Stimulated activated CD8-positive, alpha-beta memory T cell treated with anti-CD3 and anti-CD28 coated beads, Interleukin-4, amount 100 ng/mL, for 48 hours (primary cell): ENCODE results near the gene CDH4.
A peak's percentile ranks its signal among the peaks of the same experiment; 100 is the strongest.

ENCODE experiments used
- DNase-seq: peaks from one replicate; pipeline ENCODE4 v3.0.0-alpha.2; 2020

The CDH4 gene

DNA sequence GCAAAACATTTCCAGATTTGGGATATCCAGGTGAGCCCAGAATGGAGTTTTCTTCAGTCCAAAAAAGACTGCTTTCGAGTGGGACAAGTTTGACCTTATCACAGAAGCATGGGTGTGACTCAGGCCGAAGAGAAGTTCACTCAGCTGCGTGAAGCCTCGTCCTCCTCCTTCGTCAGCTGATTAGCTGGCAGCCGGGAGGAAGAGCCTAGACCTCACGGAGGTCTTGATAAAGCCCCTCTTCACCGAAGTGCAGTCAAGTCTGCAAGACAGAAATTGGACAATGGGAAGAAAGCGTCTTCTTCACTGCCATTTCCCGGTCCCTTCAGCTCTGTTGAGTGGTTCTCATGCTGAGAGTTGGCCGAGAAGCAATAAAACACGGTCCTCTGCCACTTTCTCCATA lies 449.7 kb downstream of the CDH4 start:
- no peak for DNase-seq

GRCh38 chr20:61702246-61702645 lies 450.2 kb downstream of the CDH4 start:
- DNase-seq, result no peak

DNA sequence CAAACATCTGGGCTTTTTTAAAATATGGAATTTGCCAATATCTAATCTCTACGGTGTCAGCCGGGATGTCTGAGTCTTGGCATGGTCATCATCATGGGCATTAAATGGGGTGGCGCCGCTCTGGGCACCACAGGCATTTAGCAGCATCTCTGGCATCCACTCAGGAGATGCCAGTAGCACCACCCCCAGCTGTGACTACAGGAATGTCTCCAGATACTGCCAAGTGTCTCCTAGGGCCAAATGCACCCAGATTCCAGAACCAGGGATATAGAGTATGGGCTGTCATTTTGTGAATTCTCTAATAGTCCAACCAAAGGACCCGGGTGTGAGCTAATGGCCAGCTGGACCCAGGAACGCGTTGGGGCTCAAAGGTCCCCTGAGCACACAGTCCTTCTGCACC lies 452.6 kb downstream of the CDH4 start:
- no peak for DNase-seq

GRCh38 chr20:61705386-61706258 lies 453.6 kb downstream of the CDH4 start:
- DNase-seq, result no peak

- DNase-seq, result no peak
These were observed 454.3 kb downstream of the CDH4 start for GRCh38 chr20:61706259-61706961.

- no peak for DNase-seq
These were observed 456.8 kb downstream of the CDH4 start for GRCh38 chr20:61708891-61709290.

DNA sequence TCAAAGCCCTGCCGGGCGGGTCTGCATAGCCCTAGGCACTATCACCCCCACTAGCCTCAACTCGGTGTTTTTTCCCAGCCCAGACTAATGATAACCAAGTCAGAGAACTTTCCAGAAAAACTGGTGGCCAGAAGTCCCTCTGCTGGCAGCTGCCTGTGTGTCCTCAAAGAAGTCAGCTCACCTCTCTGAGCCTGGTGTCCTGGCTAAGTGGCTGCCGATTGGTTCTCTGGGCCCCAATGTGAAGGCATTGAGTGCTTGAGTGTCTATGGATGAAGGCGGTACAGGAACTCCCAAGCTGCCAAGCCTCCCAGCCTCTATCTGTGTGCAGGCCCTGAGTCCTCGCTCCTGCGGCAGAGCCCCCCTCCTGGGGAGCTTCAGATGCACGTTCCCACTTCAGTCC lies 458.0 kb downstream of the CDH4 start:
- no peak for DNase-seq

DNA sequence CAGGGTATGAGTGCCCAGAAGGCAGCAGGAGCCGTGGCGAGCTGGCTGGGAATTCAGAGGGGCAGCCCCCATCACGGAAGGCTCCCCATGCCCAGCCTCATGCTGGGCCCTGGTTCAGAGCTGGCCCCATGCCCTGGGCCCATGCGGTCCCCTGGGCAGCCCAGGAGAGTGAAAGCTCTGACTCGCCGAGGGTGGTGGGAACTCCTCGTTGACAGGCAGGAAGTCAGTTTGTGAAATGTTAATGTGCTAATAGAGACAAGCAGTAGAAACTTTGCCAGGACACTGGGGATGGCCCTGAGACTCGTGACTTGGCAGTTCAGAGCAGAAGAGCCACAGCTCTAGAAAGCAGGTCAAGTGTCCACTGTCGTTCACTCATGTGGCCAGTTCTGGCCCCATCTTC lies 460.6 kb downstream of the CDH4 start:
- DNase-seq, result no peak

DNA sequence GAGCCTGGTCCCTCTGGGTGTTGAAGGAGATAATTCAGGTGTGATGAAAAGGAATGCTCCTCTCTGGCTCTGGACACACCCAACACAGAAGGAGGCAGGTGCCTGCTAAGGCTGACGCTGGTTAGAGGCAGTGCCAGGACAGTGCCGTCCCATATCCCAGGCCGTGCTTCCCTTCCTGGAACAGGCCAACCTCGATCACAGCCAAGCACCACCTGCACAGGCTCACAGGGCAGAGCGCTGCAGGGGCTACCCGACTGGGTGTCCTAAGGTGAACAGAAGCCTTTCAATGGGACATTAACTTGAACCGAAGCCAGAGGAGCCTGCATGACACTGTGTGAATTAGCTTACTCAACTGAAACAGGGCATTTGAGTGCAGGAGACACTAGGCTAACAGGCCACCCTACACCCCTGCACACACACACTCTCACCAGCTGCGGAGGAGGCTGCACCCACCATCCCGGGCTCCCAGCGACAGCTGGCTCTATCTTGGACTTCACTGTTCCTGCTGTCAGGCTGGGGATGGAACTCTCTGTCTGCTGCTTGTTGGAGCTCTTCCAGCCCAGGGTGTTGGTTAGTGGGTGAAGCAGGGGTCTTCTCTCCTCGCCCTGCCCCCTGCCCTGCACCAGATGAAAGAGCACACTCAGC lies 466.4 kb downstream of the CDH4 start:
- peak; percentile 23 for DNase-seq

- DNase-seq, result peak; percentile 56
These were observed 467.8 kb downstream of the CDH4 start for GRCh38 chr20:61719691-61720347.

DNA sequence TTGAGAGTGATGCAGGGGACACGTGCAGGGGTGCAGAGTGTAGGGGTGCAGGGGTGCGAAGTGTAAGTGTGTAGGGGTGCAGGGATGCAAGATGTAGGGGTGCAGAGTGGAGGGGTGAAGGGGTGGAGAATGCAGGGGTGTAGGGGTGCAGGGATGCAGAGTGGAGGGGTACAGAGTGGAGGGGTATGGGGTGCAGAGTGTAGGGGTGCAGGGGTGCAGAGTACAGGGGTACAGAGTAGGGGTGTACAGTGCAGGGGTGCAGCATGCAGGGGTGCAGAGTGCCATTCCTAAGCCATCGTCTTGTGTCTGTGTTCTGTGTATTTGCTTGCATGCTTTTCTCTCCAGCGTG lies 468.3 kb downstream of the CDH4 start:
- DNase-seq, result no peak

DNA sequence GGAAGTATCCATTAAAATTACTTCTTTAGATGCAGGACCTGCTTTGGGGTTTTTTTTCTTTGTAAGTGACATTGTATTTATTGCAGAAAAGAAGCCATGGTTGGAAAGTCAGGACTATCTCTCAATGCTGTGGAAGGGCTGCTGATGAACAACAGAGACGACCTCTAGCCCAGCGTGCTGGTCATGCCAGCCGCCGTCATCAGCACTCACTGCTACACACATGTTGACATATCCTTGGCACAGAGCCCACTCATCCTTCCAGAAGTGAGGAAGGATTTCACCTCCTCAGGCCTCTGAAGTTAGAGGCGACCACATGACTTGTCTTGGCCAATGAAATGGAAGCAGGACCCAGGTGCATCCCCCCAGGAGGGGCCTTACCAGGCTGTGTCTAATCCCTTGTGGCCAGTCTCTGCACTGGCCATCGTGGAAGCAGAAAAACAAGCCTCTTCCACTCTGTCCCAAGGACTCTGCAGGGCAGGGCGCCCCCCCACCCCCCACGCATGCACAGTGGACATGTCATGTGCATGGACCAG lies 470.2 kb downstream of the CDH4 start:
- DNase-seq, result no peak

DNA sequence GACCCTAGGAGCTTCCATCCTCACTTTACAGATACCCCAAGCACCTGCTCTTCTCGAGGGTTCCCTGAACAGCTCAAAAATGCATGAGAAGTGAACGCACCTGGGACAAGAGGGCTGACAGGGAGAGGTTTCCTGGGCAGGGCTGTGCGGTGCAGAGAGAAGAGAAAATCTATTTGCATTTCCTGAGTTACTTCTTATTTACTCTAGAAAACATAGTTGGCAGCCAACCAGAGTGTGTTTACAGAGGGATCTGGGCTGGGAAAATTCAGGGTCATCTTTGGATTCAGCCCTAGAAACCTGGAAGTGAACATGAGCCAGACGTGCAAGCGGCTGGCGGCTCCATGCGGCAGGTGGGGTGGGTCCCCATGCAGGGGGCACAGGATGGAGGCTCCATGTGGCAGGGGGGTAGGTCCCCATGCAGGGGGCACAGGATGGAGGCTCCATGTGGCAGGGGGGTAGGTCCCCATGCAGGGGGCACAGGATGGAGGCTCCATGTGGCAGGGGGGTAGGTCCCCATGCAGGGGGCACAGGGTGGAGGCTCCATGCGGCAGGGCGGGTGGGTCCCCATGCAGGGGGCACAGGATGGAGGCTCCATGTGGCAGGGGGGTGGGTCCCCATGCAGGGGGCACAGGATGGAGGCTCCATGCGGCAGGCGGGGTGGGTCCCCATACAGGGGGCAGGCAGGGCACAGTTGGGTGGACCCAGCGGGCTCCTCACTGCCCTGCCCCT lies 471.6 kb downstream of the CDH4 start:
- DNase-seq, result no peak

- no peak for DNase-seq
These were observed 472.3 kb downstream of the CDH4 start for GRCh38 chr20:61724376-61724775.

DNA sequence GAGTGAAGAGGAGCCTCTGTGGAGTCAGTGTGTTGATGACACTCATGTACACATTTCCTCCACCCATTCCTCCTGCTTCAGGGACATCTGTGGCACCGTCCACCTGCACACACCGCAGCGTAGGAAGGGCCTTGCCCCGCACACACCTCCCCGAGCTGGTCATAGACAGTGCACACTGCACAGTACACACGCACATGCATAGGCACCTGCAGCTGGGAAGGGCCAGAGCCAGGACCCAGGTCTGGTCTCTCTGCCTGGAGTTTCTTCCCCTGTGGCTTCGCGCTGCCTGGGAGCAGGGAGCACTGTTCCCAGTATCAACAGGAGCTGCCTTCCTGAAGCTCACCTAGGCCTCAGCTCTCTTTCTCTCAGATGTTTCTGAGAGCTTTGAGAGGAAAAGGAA lies 473.1 kb downstream of the CDH4 start:
- DNase-seq, result no peak

GRCh38 chr20:61725966-61726365 lies 473.9 kb downstream of the CDH4 start:
- no peak for DNase-seq

GRCh38 chr20:61726979-61727378 lies 474.9 kb downstream of the CDH4 start:
- no peak for DNase-seq

DNA sequence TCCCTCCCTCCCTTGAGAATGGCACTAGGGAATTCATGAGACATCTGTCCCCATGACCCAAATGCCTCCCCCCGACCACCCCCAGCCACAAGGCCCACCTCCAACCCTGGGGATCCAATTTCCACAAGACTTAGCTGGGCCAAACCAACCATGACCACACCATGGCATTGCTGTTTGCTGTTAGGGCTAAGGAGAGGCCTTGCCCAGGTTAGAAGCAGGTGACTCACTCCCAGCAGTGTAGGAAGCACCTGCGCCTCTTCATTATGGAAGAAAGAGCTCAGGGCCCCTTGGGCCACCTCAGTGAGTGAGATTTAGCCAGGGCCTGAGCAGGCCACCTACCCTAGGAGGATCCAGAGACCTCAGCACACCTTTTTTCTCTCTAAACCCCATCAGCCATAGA lies 475.7 kb downstream of the CDH4 start:
- no peak for DNase-seq

- DNase-seq, result no peak
These were observed 476.3 kb downstream of the CDH4 start for GRCh38 chr20:61728326-61728725.

GRCh38 chr20:61728786-61729770 lies 477.0 kb downstream of the CDH4 start:
- DNase-seq, result no peak
